Activated naive CD8-positive, alpha-beta T cell treated with anti-CD3 and anti-CD28 coated beads, Interleukin-2, amount 50 U/mL, for 16 hours (primary cell): ENCODE data around the gene ADRA1B.

Experiments used
- DNase-seq: peaks from one replicate; pipeline ENCODE4 v3.0.0-alpha.2; 2020; ENCODE audit warnings: low read depth, low spot score

The ADRA1B gene

DNA sequence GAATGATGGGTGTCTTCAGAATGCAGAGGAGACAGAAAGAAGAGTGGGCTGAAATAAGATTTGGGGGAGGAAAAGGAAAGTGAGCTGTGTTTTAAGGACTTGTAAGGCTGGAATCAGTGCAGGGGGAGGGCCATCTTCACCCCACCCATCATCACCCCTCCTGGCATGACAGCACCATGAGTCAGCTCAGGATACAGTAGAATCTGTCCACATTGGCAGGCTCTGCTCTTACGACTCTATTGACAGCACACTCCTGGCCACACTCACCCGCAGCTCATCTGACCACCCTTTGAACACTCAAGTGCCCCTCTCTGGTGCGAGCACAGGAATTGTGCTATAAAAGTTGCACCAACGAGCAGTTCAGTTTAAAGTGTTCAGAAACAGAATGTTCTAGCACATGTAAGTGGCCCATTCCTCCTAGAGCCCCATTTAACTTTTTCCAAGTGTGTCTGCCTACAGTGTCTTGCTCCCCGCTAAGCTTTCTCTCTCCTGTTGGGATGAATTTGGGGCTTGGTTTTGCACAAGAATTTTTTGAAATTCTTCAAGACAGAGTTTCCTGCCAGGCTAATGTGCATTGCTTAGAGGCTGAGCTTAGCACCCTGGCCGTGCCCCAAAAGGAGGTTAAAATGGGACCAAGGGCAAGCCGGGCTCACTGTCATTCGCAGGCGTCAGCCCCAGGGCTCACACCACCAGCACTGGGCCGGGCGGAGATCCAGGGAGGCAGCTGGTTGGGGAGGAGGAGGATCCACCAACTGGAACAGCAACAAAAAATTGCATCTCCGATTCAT, 12.0 kb downstream of the ADRA1B start:
- no peak for DNase-seq

DNA sequence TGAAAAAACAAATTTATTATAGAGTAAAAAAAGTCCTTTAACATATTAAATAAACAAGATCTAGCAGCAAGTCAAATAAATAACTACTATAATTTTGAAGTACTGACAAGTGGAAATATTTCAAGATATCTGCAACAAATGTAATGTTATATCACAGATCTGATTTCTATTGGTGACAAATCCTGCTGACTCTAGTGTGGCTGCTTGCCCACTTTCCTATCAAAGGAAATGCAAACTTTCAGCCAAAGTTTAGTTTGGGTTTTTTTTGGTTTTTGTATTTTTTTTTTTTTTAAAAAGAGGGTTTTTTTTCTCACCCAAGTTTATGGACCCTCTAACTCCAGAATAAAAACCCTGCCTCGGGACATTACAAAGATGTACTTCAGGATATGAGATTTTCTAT, 12.9 kb downstream of the ADRA1B start:
- DNase-seq = no peak

DNA sequence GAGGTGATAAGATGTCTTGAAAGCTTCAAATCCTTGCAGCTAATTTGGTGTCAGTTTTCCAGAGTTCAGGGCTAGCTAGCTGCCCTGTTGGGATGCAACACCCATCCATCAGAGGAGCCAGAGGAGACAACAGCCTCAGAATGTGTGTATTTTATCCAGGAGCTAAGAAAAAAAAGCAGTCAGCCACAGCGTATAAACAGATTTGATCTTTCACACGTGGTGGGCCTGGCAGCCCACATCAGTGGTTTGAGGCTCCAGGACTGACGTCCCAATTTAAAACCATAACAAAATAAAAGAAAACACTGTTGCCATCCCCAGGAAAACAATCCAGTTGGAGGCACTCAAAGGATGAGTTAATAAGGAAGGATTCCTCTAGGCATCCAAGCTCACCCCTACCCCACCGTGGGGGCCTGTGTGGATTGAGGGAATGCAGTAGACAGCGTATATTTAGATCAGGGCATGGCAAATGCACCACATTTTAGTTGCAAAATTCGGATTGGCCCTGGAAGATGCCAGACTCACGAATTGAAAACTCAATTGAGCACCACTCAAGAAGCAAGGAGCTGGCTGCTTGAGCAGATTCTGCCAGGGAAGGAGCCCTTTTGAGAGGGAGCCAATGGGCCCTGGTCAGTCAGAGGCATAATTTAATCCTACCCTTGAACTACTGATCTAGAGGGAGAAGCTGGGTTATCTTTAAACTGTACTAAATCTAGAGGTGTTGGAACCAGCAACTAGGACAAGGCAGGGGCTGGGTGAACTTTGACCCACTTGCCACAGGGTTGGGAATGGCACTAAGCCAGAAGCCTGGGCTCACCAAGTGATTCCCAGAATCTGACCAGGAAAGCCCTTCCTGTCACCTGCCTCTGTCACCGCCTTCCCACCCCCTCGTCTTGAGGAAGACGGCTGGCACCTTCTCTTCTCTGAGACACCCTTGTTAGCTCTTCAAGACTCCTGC, 17.5 kb downstream of the ADRA1B start:
- no peak for DNase-seq

DNA sequence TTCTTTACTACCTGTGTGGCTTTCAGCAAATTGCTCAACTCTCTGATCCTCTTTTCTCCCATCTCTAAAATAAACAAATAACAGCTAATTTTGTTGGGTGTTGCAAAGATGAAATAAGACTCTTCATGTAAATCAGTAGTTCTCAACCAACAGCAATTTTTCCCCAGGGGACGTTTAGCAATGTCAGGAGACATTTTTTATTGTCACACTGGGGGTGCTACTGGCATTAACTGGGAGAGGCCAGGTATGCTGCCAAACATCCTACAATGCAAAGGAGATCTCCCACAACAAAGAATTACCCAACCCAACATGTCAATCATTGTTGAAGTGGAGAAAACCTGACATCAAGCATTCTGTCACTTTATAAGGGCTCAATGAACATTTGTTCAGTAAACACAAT, 19.7 kb downstream of the ADRA1B start:
- DNase-seq = no peak

DNA sequence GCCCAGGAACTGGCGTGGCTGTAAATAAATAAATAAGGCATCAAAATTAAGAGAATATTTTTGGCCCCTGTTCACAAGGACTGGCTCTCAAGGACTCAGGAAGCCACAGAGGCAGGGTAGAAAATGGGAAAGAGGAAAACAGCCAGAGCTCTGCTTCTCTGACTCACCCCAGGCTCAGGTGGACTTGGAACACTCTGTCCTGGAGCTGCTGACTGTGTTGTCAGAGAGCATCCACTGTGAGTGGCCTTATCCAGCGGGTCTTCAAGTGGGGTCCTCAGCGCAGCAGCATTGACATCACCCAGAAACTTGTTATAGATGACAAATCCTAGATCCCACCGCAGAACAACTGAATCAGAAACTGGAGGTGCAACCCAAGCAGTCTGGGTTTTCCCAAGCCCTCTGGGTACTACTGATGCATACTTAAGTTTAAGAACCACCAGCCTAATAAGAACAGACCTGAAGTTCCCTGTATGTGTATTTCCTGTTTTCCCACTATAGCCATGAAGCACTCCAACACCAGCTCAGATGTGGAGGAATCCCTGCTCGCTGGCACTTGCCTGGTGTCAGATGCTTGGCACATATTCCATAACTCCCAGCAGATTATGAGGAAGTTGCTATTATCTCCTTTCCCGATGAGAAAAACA, 20.5 kb downstream of the ADRA1B start:
- no peak for DNase-seq

DNA sequence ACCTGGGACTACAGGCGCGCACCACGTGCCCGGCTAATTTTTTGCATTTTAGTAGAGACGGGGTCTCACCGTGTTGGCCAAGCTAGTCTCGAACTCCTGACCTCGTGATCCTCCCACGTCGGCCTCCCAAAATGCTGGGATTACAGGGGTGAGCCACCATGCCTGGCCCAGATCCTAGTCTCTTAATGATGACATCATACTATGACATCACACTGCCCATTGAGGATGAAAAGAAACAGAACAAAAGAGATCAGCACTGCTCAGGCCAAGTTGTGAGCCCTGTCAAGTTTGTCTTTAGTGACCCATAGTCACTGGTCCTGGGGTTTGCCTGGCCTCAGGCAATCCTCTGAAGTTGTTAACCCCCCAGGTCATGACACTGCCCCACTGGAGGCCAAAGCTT, 21.3 kb downstream of the ADRA1B start:
- DNase-seq = no peak

DNA sequence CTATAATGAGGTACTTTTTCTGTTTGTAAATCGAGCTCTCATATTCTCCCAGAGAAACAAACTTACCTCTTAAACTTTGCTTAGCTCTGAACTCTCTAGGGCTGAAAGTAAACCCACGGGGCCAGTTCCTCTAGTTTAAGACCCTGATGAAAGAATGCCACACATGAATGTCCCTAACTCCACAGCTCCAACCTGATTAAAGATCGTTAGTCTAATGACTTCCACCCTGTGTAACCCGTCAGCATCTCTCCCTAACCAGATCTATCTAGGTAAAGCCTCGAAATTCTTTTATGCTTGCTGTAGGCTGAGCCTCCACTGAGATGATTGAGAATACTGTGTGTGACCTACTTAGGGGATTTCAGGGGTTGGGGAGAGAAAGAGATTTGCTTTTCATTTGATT, 27.0 kb downstream of the ADRA1B start:
- no peak for DNase-seq

DNA sequence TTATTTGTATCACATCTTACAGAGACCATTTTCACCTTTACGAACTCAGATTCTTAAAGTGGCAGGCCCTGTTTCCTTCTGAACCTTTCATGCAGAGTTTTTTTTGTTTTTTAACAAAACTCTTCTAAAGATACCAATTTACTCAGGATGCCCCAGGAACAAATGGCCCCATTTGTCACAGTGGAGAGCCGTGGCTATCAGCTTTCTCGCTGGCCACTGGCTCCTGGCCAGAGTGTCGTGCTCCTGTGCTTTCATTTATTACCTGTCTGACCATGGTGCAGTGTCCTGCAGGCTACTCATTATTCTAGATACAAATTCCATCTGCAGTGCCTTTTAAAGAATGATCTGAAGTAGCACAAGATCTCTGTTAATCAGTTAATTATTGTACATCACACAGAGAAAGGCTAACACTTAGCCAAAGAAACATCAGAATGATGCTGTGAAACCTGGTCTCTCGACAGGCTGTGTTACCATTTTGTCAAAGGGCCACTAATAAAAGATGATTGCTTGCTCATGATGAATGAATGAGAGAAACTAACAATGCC, 27.8 kb downstream of the ADRA1B start:
- no peak for DNase-seq

DNA sequence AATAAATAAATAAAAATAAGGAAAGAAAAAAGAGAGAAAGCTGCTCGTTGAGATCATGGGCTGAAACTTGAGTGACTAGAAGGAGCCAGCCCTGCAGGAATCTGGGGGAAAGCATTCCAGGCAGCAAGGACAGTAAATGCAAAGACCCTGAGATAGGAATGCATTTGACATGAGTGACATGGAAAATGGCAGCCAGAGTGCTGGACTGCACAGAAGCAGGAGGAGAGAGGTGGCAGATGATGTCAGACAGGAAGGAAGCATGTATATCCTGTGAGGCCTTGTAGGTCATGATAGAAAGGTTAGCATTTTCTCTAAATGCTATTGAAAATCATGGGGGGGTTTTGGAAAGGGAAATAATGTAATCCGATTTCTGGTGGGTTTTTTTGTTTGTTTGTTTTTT, 29.1 kb downstream of the ADRA1B start:
- no peak for DNase-seq

DNA sequence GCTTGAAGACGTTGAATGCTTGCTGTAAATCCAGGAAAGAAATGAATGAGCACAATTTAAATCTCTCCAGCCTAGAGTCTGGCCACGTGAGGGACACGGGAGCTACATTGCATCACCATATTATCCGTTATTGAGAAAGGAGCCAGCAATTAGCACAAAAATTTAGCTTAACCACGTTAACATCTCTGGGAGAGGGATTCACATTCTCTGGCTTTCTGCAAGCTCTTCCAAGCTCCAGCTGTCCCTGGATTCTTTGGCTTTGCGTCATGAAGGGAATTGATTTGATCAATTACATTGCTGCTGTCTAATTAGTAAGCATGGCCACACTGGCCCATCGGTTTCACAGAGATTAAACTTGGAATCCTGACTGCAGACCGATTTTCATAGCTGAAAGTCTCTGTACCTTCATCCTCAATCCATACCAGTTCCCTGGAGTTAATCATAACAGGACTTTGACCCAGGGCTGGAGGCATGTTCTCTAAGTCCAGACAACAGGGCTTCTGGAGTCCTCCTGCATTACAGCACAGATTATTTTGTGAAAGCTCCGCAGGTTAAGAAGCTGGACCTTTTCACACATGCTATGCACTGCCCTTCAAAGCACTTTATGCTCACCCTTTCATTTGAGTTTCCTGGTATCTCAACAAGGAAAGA, 31.6 kb downstream of the ADRA1B start:
- DNase-seq = no peak

DNA sequence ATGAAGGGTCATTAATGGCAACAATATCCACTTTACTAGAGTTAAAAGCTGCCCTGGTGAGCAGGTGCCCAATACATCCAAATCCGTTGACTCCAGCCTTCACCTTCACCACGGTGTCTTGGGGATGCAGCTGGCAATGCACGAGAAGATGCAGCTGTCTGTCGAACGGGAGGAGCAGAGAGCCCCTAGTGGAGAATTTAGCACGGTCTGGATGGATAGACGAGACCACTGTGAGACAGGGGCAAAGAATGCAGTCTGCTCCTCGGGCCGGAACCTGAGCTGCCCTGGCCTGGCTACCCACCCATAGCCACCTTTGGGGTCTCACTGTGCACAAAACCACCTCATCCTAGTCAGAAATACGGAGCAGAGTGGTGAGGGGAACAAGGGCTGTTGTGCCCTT, 35.1 kb downstream of the ADRA1B start:
- DNase-seq = no peak

DNA sequence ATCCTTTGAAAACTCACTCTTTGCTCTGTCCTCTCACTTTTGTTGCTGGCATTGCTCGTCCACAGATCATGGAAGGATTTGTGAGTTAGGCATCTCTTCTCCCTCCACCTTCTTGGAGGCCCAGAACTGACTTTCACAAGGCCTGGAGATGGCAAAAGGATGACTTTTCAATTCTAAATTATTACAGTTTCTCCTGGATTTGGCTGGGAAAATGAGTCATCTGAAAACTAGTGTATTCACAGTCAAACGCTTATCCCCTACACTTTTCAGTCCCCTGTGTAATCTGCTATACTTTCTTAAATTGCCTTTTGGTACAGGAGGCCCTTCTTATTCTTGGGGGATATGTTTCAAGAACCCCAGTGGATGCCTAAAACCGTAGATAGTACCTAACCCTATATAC, 35.6 kb downstream of the ADRA1B start:
- no peak for DNase-seq

DNA sequence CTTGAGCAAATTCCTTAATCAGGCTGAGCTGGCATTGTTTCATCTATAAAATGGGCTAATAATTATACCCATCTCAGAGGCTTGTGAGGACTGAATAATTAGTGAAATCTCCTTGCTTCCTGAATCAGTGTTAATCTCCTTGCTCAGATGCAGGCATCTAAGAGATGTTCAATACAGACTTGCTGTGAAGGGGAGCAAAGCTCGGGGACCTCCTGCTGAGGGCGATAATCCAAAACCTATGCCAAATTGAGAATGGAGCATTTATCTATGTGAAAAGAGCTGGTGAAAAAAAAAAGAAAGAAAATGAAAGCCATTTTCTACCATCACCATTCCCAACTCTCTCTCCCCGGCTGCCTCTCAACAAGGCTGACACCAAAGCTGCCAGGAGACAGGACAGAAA, 37.3 kb downstream of the ADRA1B start:
- no peak for DNase-seq

DNA sequence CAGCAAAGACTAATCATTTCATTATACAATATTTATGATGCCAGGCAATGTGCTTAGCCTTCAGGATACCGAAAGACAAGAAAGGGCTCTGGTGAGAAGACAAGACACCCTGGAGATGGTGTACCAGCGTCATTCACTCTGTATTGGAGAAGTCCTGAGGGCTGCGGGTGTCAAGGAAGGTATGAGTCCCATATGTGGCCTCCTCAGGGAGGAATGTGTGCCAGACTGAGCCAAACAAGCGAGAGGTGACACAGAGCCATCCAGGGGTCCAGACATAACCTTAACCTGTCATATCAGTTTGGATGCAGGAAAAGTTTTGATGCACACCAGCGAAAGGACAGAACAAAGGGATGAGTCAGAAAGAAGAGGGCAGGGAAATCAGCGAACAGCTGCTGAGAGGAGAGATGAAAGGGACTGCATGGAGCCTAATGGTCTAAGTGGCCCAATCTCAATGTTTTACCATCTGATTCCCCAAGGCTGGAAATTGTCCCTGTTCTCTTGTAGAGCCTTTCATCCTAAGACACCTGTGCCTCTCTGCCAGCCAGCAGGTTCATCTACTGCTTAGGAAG, 38.9 kb downstream of the ADRA1B start:
- no peak for DNase-seq

DNA sequence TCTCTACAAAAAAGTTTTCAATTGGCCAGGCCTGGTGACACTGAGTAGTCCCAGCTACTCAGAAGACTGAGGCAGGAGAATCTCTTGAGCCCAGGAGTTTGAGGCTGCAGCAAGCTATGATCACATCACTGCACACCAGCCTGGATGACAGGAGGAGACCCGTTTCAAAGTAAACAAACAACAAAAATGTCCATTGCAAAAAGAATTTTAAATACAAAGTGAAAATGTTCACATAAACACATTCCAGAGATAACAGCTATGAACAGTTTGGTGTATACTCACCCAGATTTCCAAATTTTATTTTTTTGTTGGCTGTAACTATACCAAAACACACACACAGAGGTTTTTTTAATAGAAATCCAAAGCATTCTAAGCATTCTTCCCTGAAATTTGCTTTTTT, 39.8 kb downstream of the ADRA1B start:
- no peak for DNase-seq

DNA sequence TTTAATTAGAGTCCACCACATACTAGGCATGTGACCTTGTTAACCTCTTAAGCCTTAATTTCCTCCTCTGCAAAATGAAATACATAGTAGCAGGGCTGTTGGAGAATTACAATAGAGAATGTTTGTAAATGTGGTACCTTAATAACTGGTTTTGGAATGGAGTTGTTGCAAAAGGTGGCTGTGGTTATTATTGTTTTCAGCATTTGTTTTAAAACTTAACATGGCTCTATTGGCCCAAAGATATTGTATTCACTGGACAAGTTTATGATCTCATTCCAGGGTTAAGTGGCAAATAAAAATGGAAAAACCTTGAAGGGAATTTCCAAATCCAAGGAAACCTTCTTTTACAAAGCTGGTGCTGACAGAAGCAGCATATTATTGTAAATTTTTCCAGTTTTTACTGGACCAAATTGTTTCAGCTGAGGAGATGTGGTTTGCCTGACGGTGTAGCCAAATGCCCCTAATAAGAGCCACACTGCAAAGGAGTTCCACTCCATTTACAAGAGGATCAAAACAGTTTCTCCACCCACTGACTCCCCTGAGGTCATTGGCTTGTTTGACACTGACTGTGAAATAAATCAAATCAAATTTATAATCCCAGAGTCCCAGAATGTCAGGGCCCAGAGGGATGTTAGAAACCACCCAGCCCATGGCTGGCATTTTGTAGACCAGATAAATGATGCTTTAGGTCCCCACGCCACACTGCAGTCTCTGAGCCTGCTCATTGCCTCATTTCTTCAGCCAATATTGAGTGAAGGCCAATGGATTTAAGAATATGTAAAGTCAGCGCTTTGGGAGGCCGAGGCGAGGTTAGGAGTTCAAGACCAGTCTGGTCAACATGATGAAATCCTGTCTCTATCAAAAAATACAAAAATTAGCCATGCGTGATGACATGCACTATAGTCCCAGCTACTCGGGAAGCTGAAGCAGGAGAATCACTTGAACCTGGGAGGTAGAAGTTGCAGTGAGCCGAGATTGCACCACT, 45.2 kb downstream of the ADRA1B start:
- no peak for DNase-seq

DNA sequence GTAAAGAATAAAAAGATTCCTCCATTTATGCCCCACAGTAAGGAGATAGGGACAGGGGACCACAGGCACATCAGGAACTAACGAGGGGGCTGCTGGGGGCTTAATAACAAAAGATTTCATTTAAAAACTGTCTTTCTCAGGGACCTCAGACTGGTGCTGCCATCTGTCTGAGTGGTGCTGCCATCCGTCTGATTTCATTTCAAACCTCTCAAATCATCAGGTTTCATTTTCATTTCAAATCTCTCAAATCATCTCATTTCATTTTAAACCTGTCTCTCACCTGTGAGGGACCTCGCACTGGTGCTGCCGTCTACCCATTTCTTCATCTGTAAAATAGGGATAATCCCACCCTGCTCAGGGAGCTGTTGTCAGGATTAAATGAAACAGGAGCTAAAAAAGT, 45.9 kb downstream of the ADRA1B start:
- no peak for DNase-seq

DNA sequence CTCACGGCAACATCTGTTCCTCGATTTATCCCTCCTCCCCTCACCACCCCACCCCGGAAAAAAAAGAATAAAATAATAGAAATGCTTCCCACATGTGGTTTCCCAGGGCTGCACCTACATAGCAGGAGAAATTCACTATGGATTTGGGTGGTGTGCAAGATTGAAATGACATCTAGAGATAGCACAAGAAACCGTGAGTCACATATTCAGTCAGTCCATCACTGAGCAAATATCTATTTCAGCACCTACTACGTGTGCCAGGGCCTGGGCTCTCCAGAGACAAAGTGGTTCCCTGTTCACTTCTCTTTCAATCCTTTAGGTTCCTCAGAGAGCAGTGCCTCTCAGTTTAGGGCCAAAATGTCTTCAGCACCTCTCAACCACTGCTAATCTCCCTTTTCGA, 47.7 kb downstream of the ADRA1B start:
- no peak for DNase-seq

DNA sequence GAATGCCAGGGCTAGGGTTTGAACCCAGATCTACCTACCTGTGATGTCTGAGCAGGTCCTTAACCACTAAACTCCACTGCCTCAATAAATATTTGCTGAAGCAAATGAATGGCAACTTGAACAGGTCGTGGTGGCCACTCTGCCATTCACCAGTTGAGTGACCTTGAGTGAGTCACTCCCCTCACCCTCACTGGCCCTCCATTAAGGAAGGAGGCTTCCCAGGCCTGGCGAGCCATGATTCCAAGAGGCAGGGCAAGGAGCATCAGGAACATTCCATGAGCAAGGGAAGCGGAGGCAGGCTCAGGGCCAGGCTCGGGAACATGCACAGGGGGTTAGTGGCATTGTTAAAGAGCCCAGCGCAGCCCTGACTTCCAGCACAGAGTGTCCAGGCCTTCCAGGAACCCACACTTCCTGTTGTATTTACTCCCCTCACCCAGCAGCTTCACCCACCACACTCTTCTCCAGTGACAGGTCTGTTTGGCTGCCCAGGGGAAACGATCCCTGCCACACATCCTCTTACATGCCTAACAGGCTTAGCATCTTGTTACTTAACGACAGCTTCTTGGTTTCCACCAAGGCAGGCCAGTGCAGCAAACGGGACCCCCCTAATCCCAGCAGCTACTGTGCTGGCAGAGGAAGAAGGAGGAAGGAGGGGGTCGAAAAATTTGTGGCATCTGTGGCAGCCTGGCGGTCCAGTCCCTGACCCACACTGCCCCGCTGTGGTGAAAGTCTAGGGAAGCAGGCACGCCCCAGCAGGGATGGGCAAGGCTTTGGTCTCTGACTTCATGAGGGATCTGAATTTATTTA, 49.0 kb downstream of the ADRA1B start:
- no peak for DNase-seq
